ENCODE results near the gene MED29.

GRCh38 chr19:39430675-39431593 lies 39.8 kb downstream of the MED29 start:
- no peak for TF ChIP-seq CTCF (IDR thresholded peaks at IDR 0.05)
- TF ChIP-seq POLR2A (IDR thresholded peaks at IDR 0.05), result no peak

Measured in ovary (tissue), 3 donors.